Measurements from ENCODE around the gene BCDIN3D.

BCDIN3D gene

GRCh38 chr12:49807991-49808580 lies 34.8 kb downstream of the BCDIN3D start:
- no peak for DNase-seq (ENCODE audit: low read depth)
- TF ChIP-seq MAX (IDR thresholded peaks at IDR 0.05; ENCODE audit: low read depth, low read length) (no peak), POLR2A (IDR thresholded peaks at IDR 0.05; ENCODE audit: extremely low read depth, insufficient read length) (no peak), MYC (IDR thresholded peaks at IDR 0.05; ENCODE audit: low read depth, low read length) (no peak)
- TF ChIP-seq, protein P1, sequence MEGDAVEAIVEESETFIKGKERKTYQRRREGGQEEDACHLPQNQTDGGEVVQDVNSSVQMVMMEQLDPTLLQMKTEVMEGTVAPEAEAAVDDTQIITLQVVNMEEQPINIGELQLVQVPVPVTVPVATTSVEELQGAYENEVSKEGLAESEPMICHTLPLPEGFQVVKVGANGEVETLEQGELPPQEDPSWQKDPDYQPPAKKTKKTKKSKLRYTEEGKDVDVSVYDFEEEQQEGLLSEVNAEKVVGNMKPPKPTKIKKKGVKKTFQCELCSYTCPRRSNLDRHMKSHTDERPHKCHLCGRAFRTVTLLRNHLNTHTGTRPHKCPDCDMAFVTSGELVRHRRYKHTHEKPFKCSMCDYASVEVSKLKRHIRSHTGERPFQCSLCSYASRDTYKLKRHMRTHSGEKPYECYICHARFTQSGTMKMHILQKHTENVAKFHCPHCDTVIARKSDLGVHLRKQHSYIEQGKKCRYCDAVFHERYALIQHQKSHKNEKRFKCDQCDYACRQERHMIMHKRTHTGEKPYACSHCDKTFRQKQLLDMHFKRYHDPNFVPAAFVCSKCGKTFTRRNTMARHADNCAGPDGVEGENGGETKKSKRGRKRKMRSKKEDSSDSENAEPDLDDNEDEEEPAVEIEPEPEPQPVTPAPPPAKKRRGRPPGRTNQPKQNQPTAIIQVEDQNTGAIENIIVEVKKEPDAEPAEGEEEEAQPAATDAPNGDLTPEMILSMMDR (IDR thresholded peaks at IDR 0.05; ENCODE audit: low read depth, low read length): no peak
- no peak overlapping the region for H3K4me3 ChIP-seq (ENCODE audit: low read depth, low read length)

GRCh38 chr12:49806877-49807276 lies 36.0 kb downstream of the BCDIN3D start:
- H3K4me3 ChIP-seq (ENCODE audit: low read depth, low read length): no peak overlapping the region
- DNase-seq (ENCODE audit: low read depth): no peak
- TF ChIP-seq, protein P1 (IDR thresholded peaks at IDR 0.05; ENCODE audit: low read depth, low read length): no peak
- no peak for TF ChIP-seq POLR2A (IDR thresholded peaks at IDR 0.05; ENCODE audit: extremely low read depth, insufficient read length)
- TF ChIP-seq MAX (IDR thresholded peaks at IDR 0.05; ENCODE audit: low read depth, low read length): no peak
- no peak for TF ChIP-seq MYC (IDR thresholded peaks at IDR 0.05; ENCODE audit: low read depth, low read length)

DNA sequence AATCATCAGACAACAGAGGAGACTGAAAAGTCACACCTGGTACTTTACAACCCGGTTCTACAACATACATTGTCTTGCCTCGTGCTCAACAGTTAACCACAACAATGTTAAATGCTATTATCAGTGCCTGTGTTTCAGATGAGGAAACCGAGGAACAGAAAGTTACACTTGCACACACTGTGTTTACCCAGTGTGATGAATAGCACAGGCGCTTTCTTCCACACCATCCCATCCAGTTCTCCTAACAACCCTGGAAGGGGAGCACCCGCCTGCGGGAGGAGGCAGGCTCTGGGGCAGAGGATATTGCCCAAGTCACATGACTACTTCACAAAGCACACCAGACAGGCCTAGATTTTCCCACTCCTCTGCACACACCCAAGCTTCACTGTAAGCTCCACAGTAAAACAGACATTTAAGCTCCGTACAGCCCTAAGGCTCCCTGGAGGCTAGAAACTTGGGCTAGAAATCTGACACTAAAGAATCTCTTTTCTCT lies 36.5 kb downstream of the BCDIN3D start:
- no peak overlapping the region for H3K4me3 ChIP-seq (ENCODE audit: low read depth, low read length)
- DNase-seq (ENCODE audit: low read depth): no peak
- no peak for TF ChIP-seq POLR2A (IDR thresholded peaks at IDR 0.05; ENCODE audit: extremely low read depth, insufficient read length)
- TF ChIP-seq MAX (IDR thresholded peaks at IDR 0.05; ENCODE audit: low read depth, low read length): no peak
- TF ChIP-seq, protein P1 (IDR thresholded peaks at IDR 0.05; ENCODE audit: low read depth, low read length): no peak
- no peak for TF ChIP-seq MYC (IDR thresholded peaks at IDR 0.05; ENCODE audit: low read depth, low read length)

DNA sequence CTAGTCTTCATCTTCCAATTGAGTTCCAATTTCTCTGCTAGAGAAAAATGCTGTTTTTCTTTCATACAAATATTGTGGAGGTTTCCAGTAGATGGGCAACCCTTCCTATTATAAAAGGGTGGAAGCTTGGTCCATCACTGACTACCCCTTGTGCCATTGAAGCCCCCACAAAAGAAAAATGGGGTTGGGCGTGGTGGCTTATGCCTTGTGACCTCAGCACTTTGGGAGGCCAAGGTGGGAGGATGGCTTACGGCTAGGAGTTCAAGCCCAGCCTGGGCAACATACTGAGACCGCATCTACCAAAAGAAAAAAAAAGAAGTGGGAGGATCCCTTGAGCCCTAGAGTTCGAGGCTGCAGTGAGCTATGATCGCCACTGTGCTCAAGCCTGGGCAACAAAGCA lies 37.5 kb downstream of the BCDIN3D start:
- DNase-seq (ENCODE audit: low read depth): no peak
- no peak overlapping the region for H3K4me3 ChIP-seq (ENCODE audit: low read depth, low read length)
- TF ChIP-seq MAX (IDR thresholded peaks at IDR 0.05; ENCODE audit: low read depth, low read length): no peak
- TF ChIP-seq, protein P1 (IDR thresholded peaks at IDR 0.05; ENCODE audit: low read depth, low read length): no peak
- TF ChIP-seq POLR2A (IDR thresholded peaks at IDR 0.05; ENCODE audit: extremely low read depth, insufficient read length): no peak
- TF ChIP-seq MYC (IDR thresholded peaks at IDR 0.05; ENCODE audit: low read depth, low read length): no peak

DNA sequence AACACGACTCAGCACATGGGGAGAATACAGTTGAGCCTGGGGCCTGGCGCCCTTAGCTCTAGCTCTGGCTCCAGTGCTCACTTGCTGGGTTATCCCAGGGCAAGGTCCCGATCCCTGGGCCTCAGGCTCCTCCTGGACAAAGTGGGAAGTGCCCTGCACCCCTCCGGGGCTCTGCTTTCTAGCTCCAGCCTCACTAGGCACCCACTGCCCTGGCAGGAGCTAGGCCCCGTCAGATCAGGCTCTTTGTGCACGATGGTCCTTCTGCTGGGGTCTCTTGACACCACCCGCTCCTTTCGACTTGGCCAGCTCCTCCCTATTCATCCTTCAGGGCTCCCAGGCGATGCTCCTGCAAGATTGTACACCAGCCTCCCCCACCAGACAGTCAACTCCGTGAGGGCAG lies 38.1 kb downstream of the BCDIN3D start:
- H3K4me3 ChIP-seq (ENCODE audit: low read depth, low read length): no peak overlapping the region
- DNase-seq (ENCODE audit: low read depth): no peak
- TF ChIP-seq POLR2A (IDR thresholded peaks at IDR 0.05; ENCODE audit: extremely low read depth, insufficient read length) (no peak), MAX (IDR thresholded peaks at IDR 0.05; ENCODE audit: low read depth, low read length) (no peak), MYC (IDR thresholded peaks at IDR 0.05; ENCODE audit: low read depth, low read length) (no peak)
- TF ChIP-seq, protein P1 (IDR thresholded peaks at IDR 0.05; ENCODE audit: low read depth, low read length): no peak

Measured in NB4 (cell line).